ENCODE measurements around the gene DGLUCY.
"Not testable (repeated sequence)": the region's sequence is repeated elsewhere in the genome, so short reads cannot be mapped to it uniquely, and the experiment has no call there.

Gene DGLUCY

DNA sequence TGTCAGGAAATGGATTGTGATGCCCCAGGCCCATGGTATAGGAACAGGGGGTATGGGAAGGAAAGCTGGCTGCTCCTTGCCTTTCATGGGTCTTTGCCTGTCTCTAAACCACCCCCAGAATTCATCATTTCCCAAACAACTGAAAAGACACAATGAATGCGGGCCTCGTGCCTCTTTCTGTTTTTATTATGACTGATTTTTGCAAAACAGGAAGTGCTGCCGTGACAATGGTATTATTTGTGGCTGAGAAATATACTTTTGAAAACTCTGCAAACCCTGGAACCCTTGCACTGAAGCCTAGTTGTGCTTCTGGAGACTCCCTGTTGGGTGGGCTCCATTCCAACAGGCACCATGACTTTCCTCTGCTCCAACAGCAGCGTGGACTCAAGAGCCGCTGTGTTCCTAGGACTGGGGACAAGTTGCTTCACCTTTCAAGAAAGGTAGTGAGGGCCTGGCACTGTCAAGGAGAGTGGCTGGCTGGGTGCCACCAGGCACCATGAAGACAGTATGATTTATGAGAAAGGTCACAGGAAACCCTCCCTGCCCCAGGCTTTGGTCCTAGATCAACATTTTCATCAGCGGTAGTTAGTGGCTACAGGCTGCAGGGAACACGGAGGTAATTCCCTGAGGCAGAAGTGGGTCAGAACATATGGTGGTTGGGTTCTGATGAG lies 4.8 kb upstream of the DGLUCY start:
- DNase-seq = no peak

DNA sequence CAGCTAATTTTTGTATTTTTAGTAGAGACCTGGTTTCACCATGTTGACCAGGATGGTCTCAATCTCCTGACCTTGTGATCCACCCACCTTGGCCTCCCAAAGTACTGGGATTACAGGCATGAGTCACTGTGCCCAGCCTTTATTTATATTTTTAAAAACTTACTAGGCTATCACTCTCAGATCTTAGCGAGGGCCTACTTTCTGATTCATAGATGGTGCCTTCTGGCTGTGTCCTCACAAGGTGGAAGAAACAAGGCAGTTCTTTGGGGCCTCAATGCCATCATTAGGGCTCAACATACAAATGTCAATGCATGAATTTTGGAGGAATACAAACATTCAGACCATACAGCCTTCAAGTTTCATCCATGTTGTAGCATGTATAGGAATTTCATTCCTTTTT lies 2.4 kb upstream of the DGLUCY start:
- no peak for DNase-seq

DNA sequence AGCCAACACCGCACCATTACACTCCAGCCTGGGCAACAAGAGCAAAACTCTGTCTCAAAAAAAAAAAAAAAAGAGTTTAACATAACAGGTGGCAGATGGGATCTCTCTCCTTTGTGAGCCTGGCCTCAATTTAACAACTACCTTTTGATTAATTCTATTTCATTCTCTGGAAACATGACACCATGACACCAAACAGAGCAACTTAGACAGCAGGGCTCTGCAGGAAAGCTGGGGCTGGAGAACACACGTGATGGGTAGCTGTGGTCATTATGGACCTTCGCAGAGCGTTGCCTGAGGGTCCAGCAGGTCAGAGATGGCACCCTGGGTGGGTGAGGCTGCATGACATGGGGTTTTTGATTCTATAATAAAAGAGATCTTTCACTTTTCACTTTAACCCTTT lies 1.7 kb upstream of the DGLUCY start:
- no peak for DNase-seq

DNA sequence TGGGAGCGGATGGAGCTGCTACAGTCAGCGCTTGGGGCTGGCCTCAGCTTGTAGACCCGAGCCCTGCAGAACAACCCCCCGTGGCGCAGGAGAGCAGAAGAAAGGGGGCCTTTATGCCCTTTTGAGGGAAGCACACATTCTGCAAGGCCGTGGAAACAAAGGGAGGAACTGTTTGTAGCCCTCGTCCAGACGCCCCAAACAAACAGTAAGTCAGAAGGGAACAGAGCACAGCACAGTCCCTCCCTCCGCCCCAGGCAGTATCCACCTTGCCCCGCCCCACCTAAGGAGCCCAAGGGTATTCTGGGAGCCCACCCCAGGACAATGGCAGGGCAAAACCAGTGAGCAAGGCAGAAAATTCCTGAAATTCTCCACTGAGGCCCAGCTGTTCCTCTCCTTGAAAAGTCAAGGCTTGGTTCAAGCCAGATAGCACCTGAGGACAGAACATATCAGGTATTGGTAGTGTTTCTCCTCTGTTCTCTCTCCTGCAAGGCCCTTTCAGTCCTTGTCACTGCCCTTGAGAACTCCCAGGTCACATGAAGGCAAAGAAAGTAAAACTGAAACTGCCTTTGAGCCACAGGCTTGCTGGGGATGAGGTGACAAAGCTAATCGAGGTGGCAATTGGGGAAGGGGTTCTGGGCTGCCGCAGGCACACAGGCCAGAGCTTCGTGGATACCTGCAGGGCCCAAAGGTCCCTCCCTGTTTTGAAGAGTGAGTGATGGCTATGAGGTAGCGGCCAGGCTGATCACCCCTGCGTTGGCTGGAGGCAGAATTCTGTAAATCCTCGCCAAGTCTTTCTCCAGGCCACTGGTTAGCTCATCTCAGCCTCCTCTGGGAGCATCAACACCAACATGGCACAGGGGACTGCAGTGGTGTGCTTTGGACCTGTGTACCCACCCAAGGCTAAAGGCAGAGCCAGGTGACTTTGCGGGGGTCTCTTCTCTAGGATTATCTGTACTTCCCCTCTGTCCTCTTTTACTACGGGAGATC lies 499 bp downstream of the DGLUCY start:
- peak; percentile 49 to 67 for DNase-seq

DNA sequence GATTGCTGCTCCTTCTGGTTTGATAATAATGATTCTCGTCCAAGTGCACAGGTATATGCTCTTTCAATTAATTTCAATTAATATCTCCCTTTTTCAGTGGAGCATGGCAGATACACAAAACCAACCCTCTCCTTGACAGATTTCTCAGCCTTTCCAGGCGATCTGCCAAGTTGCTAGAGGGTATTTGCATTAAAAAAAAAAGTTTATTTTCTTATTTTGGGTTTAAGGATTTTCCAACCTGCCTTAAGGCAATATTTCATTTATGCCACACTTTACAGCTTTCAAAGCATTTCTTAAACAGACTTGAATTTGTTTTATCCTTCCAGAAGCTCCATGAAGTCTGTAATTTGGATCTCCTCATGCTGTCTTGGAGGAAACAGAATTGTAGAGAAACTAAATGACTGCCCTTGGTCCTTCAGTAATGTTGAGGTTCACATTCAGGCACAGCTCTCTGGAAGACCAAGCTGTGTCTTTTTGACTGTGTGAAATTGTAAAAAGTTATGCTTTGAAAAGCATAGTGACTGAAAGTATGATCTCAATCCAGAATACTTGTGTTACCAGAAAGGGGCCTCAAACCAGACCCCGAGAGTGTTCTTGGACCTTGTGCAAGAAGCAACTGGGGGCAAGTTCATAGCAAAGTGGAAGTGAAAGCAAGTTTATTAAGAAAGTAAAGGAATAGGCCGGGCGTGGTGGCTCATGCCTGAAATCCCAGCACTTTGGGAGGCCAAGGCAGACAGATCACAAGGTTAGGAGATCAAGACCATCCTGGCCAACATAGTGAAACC lies 2.3 kb downstream of the DGLUCY start:
- DNase-seq = no peak

DNA sequence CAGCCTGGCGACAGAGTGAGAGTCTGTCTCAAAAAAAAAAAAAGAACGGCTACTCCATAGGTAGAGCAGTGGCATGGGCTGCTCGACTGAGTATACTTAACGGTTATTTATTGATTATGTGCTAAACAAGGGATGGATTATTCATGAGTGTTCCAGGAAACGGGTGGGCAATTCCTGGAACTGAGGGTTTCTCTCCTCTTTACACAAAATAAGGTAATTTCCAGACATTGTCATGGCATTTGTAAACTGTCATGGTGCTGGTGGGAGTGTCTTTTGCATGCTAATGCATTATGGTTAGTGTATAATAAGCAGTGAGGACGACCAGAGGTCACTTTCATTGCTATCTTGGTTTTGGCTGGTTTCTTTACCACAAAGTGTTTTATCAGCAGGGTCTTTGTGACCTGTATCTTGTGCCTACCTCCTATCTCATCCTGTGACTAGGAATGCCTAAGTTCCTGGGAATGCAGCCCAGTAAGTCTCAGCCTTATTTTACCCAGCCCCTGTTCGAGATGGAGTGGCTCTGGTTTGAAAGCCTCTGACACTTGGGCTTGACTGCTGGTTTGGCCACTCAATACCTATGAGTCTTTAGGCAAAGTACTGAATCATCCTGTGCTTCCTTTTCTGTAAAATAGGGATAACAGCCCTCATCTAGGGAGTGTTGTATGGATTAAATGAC lies 3.2 kb downstream of the DGLUCY start:
- DNase-seq = no peak

DNA sequence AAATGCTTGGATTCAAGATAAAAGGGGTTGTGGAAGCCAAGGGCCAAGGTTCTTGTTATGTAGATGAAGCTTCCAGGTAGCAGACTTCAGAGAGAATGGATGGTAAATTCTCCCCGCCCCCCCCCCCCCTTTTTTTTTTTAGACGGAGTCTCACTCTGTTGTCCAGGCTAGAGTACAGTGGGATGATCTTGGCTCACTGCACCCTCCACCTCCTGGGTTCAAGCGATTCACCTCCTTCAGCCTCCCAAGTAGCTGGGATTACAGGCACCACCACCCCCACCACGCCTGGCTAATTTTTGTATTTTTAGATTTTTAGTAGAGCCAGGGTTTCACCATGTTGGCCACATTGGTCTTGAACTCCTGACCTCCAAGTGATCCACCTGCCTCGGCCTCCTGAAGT lies 4.1 kb downstream of the DGLUCY start:
- DNase-seq = no peak

DNA sequence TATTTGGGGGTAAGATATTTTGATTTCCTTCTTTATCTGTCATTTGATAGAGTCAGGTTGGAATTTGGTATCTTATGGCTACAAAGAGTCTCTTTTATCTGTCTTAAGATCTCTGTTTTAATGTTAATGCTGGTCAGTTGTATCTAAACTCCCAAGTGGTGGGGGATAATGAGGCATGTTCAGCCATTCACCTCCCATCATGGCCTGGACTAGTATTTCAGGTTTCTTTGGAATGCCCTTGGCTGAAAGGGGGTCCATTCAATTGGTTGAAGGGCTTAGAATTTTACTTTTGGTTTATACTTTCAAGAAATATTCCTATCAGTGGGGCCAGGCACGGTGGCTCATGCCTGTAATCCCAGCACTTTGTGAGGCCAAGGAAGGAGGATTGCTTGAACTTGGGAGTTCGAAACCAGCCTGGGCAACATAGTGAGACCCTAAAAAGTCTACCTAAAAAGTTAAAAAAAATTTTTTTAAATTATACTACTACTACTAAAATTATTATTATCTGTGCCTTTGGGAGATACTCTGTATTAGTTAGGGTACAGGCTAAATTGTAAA lies 4.7 kb downstream of the DGLUCY start:
- no peak for DNase-seq

DNA sequence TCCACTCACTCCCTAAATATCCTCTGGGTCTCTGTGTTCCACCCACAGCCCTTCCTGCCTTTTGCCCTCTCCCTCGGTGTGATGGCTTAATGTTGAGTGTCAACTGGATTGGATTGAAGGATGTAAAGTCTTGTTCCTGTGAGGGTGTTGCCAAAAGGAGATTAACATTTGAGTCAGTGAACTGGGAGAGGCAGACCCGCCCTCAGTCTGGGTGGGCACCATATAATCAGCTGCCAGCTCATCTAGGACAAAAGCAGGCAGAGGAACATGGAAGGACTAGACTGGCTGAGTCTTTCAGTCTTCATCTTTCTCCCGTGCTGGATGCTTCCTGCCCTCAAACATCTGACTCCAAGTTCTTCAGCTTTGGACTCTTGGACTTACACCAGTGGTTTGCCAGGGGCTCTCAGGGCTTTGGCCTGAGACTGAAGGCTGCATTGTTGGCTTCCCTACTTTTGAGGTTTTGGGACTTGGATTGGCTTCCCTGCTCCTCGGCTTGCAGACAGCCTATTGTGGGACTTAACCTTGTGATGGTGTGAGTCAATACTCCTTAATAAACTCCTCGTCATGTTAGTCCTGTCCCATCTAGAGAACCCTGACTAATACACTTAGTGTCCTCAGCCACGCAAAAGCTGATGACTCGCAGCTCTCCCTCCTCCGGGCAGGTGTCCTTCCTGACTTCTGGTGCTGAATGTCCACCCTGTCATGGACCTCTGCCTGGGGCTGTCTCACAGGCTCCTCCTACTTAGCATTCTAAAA lies 5.9 kb downstream of the DGLUCY start:
- no peak for DNase-seq

DNA sequence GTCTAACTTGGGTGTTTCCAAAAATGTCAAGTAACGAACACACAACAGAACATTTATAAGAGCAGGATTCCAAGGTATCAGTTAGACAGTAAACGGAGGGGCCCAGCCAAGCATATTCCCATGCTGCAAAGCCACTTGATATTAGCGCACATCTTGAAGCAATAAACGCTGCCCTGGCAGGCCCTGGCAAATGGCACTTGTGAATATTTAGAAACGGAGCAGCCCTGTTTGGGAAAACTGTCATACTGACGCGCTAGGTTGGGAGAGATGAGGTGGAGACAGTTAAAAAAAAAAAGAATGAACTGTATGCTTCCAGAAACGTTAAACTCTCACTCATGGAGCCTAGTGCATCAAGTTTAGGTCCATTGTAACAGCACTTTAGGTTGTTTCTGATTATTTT lies 9.3 kb downstream of the DGLUCY start:
- DNase-seq = no peak

DNA sequence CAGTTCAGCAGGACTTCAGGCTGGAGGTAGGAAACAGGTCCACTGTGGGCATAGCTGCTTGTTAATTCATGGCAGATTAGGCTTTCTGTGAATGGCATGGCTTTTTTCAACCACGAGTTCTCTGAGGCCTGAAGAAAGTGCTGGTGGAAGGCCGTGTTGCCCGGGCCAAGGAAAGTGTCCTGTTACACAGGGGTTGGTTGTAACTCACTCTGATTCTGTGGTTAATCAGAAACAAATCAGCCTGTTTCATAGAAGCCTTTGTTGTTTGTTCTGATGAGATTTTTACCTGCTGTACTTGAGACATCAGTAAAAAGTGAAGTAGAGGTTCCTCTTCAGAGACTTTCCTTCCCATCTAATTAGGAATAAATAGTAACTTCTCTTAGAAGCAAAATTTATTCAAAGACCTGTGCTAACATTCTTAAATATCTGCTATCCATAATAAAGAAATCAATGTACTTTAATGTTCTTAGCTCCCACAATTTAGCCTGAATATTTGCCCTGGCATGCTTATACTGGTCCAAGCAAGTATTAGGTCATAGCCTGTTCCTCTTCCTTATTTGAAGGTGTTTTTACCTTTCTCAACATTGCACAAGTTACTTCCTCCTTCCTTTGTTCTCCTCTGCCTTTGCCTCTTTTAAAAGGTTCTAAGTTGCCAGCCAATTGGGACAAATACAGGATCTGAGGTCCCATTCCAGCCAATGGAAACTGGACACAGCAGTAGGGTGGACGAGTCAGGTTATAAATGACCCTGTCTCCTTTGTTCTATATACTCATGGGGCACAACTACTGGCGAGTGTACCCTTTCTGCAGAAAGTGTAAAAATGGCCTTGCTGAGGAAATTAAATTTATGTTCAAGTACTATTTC lies 10.8 kb downstream of the DGLUCY start:
- not testable (repeated sequence) for DNase-seq

DNA sequence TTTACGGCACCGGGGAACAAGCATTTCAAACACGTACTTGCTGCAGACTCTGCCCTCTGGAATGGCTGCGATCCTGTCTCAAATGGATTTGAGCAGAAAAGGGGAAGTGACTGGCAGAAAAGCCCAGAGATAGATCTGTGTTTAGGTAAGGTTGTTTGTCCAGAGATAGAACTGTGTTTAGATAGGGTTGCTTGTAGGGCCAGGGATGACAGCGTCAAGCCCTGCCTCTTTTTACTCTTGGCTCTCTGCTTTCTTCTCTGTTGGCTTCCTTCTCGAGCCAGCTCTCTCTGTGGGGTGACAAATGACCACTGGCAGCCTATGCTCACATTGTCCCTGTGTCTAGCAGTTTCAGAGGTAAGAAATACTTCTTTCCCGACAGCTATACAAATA lies 11.4 kb downstream of the DGLUCY start:
- no peak for DNase-seq

DNA sequence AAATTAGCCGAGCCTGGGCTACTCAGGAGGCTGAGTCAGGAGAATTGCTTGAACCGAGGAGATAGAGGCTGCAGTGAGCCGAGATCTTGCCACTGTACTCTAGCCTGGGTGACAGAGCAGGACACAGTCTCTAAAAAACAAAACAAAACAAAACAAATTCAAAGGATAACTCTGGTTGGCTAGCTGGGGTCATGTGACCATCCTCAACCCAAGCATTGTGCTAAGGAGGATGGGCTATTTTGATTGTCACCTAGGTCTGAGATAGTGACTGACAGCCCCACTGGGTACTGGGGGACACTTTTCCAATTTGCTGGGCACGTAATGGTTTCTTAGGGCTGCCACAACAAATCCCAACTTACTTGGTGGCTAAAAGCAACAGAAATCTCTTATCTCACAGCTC lies 11.9 kb downstream of the DGLUCY start:
- no peak for DNase-seq

DNA sequence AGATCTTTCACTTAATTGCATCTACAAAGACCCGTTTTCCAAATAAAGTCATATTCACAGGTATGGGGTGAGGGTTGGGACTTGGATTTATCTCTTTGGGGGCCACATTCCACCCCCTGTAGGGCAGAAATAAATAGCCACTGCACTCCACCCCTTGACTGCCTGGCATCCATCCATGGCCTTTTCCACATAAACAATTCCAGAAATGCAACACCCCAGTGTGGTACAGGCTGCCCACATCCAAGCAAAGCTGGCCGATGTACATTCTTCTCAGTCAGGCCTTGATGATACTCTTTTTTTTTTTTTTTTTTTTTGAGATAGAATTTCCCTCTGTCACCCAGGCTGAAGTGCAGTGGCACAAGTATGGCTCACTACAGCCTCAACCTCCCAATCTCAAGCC lies 12.9 kb downstream of the DGLUCY start:
- DNase-seq = no peak

DNA sequence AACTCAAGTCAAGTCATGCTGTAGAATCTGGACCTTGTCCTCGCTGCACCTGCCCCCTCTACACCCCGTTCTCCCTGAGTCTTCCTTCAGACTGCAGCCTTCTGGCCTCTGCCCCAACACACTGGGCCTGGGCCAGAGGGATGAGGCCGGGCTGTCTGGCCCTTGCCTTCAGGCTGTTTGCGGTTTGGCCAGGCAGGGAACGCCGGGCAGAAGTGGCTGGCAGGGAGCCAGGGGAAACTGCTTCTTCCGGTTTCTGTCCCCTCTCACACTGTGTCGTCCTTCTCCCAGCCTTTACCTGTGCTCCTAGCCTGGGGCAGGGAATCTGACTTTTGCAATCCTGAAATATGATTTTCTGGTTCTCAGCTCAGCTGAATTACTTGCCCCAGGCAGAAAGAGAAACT lies 13.5 kb downstream of the DGLUCY start:
- DNase-seq = peak in 1 of 2 experiments; percentile 32

DNA sequence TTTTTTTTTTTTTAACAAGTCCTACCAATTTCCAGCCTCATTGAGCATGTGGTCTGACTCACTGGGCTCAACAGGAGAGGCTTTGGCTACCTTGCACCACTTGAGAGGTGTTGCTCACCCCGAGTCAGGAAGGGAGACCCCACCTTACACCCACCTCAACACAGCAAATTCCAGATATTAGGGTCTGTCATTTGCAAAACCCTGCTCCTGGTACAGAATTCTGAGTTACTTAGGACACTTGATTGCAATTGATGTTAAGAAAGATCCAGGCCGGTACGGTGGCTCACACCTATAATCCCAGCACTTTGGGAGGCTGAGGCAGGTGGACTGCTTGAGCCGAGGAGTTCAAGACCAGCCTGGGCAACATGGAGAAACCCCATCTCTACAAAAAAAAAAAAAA lies 14.1 kb downstream of the DGLUCY start:
- DNase-seq = no peak

DNA sequence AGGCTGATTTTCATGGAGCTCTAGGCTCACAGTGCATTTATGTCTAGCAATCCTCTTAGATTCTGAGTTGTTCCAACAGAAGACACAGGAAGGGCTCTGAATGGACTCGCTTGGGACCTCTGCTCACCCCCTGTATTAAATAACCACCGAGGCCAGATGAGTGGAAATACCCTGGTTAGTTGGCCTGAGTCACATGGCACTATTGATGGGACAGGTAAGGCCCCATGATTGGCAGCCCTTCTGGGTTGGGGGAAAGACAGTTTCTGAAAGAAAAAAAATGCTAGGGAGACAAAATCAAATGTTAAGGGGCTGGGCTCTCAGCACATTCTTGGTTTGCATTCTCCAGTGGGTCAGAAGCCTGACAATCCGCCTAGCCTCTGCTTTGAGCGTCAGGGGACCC lies 14.8 kb downstream of the DGLUCY start:
- no peak for DNase-seq

DNA sequence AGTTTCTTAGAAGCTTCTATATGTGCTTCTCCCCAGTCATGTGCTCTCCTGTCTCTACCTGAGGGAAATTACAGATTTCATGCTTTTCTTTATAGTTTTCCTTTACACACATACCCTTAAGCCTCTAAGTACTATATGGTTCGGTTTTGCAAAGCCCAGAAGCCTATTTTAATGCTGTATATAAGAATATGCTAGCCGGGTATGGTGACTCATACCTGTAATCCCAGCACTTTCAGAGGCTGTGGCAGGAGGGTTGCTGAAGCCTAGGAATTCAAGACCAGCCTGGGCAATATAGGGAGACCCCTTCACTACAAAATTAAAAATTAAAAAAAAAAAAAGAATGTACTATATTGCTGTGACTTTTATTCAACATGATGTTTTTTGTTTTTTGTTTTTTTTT lies 15.4 kb downstream of the DGLUCY start:
- DNase-seq = no peak

DNA sequence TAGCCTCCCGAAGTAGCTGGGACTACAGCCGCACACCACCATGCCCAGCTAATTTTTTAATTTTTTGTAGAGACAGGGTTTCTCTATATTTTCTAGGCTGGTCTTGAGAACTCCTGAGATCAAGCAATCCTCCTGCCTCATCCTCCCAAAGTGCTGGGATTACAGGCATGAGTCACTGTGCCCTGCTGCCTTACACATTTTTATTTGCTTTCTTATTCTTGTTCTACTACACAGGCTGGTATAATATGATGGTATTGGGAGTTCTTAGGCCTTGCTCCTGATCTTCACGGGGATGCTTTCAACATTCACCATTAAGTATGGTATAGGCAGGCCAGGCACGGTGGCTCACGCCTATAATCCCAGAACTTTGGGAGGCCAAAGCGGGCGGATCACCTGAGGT lies 21.2 kb downstream of the DGLUCY start:
- no peak for DNase-seq

DNA sequence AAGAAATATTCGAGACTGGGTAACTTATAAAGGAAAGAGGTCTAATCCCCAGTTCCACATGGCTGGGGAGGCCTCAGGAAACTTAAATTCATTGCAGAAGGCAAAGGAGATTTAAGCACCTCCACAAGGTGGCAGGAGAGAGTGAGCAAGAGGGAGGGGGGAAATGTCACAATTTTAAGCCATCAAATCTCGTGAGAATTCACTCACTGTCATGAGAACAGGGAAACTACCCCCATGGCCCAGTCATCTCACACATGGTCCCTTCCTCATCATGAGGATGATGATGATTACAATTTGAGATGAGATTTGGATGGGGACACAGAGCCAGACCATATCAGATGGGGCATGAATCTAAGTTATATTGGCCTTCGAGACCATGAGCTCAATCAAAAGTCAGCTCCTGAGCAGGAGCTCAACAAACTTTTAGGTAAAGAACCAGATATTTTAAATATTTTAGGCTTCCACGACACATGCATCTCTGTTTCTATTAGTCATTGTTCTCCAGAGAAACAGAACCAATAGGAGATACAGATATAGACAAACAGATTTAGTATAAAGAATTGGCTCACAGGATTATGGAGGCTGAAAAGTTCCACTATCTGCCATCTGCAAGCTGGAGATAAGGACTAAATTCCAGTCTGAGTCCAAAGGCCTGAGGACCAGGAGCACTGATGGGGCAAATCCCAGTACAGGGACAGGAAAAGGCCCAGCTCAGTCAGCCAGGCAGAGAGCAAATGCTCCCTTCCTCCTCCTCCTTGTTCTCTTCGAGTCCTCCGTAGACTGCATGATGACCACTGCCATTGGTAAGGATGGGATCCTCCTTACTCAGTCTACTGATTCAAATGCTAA lies 24.9 kb downstream of the DGLUCY start:
- DNase-seq = no peak

Measured in SHP77 (cell line).